SK-MEL-5 (cell line): ENCODE results near the gene MEI1. TPM values are rescaled to one million over a fixed set of nuclear protein-coding genes. Genes with fewer than 3 reads are reported as not detected.
A peak's percentile ranks its signal among the peaks of the same experiment; 100 is the strongest.
"Not testable (repeated sequence)": the region's sequence is repeated elsewhere in the genome, so short reads cannot be mapped to it uniquely, and the experiment has no call there.

Source experiments
- DNase-seq: peaks from one replicate; pipeline ENCODE4 v3.0.0-alpha.2; 2016; ENCODE audit warnings: low read depth, low spot score
- in situ Hi-C: cut with HindIII; loops from 2 replicates; pipeline ENCODE4 v1.10.0; 2016; ENCODE audit warnings: low sequenced_read_pairs, high pct_unique_total_duplicates, low pct_unique_long_range_greater_than_20kb
- total RNA-seq: library from RNA; depleted of rRNA; stranded (reverse); fragments of >200 nt; shearing (Covaris generic); gene quantifications from 2 replicates; pipeline ENCODE4 v1.2.3, GENCODE V29; 2014

MEI1 gene
- total RNA-seq, 1 experiment from 2014 or later = 0.13 TPM

GRCh38 chr22:41672780-41673509 lies 26.4 kb upstream of the MEI1 start:
- DNase-seq = peak; percentile 67
- in situ Hi-C loops = no loop called here

GRCh38 chr22:41674846-41675340 lies 24.4 kb upstream of the MEI1 start:
- in situ Hi-C loops = no loop called here
- DNase-seq = no peak

- in situ Hi-C loops = no loop called here
- DNase-seq = no peak
These were observed 23.2 kb upstream of the MEI1 start for GRCh38 chr22:41676134-41676533.

- in situ Hi-C loops = no loop called here
These were observed 17.7 kb upstream of the MEI1 start for GRCh38 chr22:41681616-41682015.

GRCh38 chr22:41682033-41682807 lies 17.1 kb upstream of the MEI1 start:
- DNase-seq = peak; percentile 83
- in situ Hi-C loops = no loop called here

More at GRCh38 chr22:41681616-41682015, 17.7 kb upstream of the MEI1 start:
- DNase-seq = peak; percentile 16

- in situ Hi-C loops = no loop called here
These were observed 16.3 kb upstream of the MEI1 start for GRCh38 chr22:41683052-41683451.

GRCh38 chr22:41683616-41684015 lies 15.7 kb upstream of the MEI1 start:
- DNase-seq = no peak
- in situ Hi-C loops = no loop called here

More at GRCh38 chr22:41683052-41683451, 16.3 kb upstream of the MEI1 start:
- no peak for DNase-seq

- DNase-seq = no peak
- in situ Hi-C loops = no loop called here
These were observed 15.1 kb upstream of the MEI1 start for GRCh38 chr22:41684194-41684593.

- DNase-seq, in situ Hi-C loops: not testable (repeated sequence)
These were observed 12.4 kb upstream of the MEI1 start for GRCh38 chr22:41686890-41687289.

- in situ Hi-C loops = no loop called here
- DNase-seq = peak; percentile 25
These were observed 11.4 kb upstream of the MEI1 start for GRCh38 chr22:41687901-41688364.

GRCh38 chr22:41688365-41689211 lies 10.7 kb upstream of the MEI1 start, which contains the start of gene SNU13:
Gene SNU13, minus strand, starts transcription at chr22:41688867. Its CDS starts 71 bp downstream, at chr22:41688796.
- DNase-seq = peak; percentile 96
- in situ Hi-C loops = no loop called here

GRCh38 chr22:41690476-41690875 lies 8.8 kb upstream of the MEI1 start:
- no peak for DNase-seq
- in situ Hi-C loops = no loop called here

- no peak for DNase-seq
- in situ Hi-C loops = no loop called here
These were observed 4.1 kb upstream of the MEI1 start for GRCh38 chr22:41695211-41695610.

GRCh38 chr22:41696703-41697102 lies 2.6 kb upstream of the MEI1 start:
- in situ Hi-C loops = no loop called here

GRCh38 chr22:41697126-41697775 lies 2.1 kb upstream of the MEI1 start:
- peak; percentile 92 for DNase-seq
- in situ Hi-C loops = no loop called here

More at GRCh38 chr22:41696703-41697102, 2.6 kb upstream of the MEI1 start:
- DNase-seq = no peak

- in situ Hi-C loops = no loop called here
- DNase-seq = no peak
These were observed 733 bp downstream of the MEI1 start for GRCh38 chr22:41700108-41700364.

GRCh38 chr22:41702763-41703162 lies 3.5 kb downstream of the MEI1 start:
- in situ Hi-C loops = no loop called here

More at GRCh38 chr22:41702763-41703162, 3.5 kb downstream of the MEI1 start:
- DNase-seq = no peak
